SH-SY5Y (cell line): Measurements from ENCODE around the gene IDH3A.

Experiments used
- GATA2 ChIP-seq: IDR thresholded peaks from 2 replicates; pipeline ENCODE4 v1.6.1; 2011; ENCODE audit warnings: mild to moderate bottlenecking, low read depth, low read length
- GATA3 ChIP-seq: IDR thresholded peaks from 2 replicates; pipeline ENCODE4 v1.6.1; 2011; ENCODE audit warnings: low read depth, mild to moderate bottlenecking, low read length, moderate library complexity

- TF ChIP-seq GATA2 (no peak), GATA3 (no peak)
Measured at GRCh38 chr15:78149068-78149804, at the start of gene IDH3A.
